HG03039 (cell line): Measurements from ENCODE around the gene BNIPL.
A peak's percentile ranks its signal among the peaks of the same experiment; 100 is the strongest.

Experiments used
- ATAC-seq: cut with Tn5 transposase; IDR thresholded peaks from one replicate; pipeline ENCODE4 v1.9.1; 2021; ENCODE audit warnings: mild to moderate bottlenecking, moderate library complexity; ENCODE audit not compliant: unreplicated experiment

Gene BNIPL

GRCh38 chr1:151056149-151056548 is 19.8 kb downstream of the BNIPL start:
- ATAC-seq, result no peak

GRCh38 chr1:151058692-151059091 is 22.3 kb downstream of the BNIPL start:
- ATAC-seq, result no peak

- peak; percentile 71 for ATAC-seq
These were observed 23.0 kb downstream of the BNIPL start, which contains the start of gene CDC42SE1 for GRCh38 chr1:151059109-151060006. TSS of gene CDC42SE1 (minus strand) at chr1:151059622. CDS start at chr1:151055730, 3,892 bp downstream.

- ATAC-seq, result no peak
These were observed 23.7 kb downstream of the BNIPL start, which contains the start of gene MLLT11 for GRCh38 chr1:151060007-151060656. TSS of gene MLLT11 (plus strand) at chr1:151060397. CDS start at chr1:151067225, 6,828 bp downstream.

GRCh38 chr1:151060657-151061421 is 24.5 kb downstream of the BNIPL start:
- ATAC-seq, result no peak

- no peak for ATAC-seq
These were observed 25.3 kb downstream of the BNIPL start for GRCh38 chr1:151061704-151062103.

- no peak for ATAC-seq
These were observed 26.5 kb downstream of the BNIPL start for GRCh38 chr1:151062741-151063371.

- ATAC-seq, result no peak
These were observed 28.8 kb downstream of the BNIPL start for GRCh38 chr1:151065089-151065645.

- no peak for ATAC-seq
These were observed 30.8 kb downstream of the BNIPL start for GRCh38 chr1:151067185-151067584.

GRCh38 chr1:151069103-151069486 is 32.7 kb downstream of the BNIPL start:
- no peak for ATAC-seq

GRCh38 chr1:151070474-151071276 is 34.3 kb downstream of the BNIPL start, which contains the start of gene GABPB2:
TSS of gene GABPB2 (plus strand) at chr1:151070761. CDS start at chr1:151088190, 17,429 bp downstream.
- peak; percentile 71 for ATAC-seq

GRCh38 chr1:151072224-151072623 is 35.8 kb downstream of the BNIPL start:
- ATAC-seq, result no peak

GRCh38 chr1:151085953-151086559 is 49.7 kb downstream of the BNIPL start:
- ATAC-seq, result no peak
